WTC11 (cell line): ENCODE data around the gene CDIPT. TPM values are rescaled to one million over a fixed set of nuclear protein-coding genes. Genes with fewer than 3 reads are reported as not detected.
A peak's percentile ranks its signal among the peaks of the same experiment; 100 is the strongest.

Source experiments
- ATAC-seq: fragments of 200-7000 bp; cut with Tn5 transposase; 2 replicates; pipeline ENCODE4 v1.10.0; 2021; ENCODE audit warnings: mild to moderate bottlenecking, moderate library complexity
- CTCF ChIA-PET: fragments of 300-600 bp; sonication (Branson Sonifier 250); formaldehyde crosslinking; loops from one replicate; lab custom pipeline; 2021; ENCODE audit warnings: antibody characterized with exemption; lab: Charles Lee
- POLR2A ChIA-PET: fragments of 350-600 bp; sonication (Branson Sonifier 250); formaldehyde crosslinking; loops from one replicate; lab custom pipeline; 2021; ENCODE audit warnings: antibody characterized with exemption; lab: Charles Lee
- DNase-seq: peaks from one replicate; pipeline ENCODE4 v3.0.0; 2021; ENCODE audit warnings: low spot score
- H3K27ac Mint-ChIP-seq: 2 replicates; pipeline ENCODE4 v1.8.0; 2021; ENCODE audit warnings: mixed read lengths
- H3K27me3 Mint-ChIP-seq: 2 replicates; pipeline ENCODE4 v1.8.0; 2021; ENCODE audit warnings: low read depth, mild to moderate bottlenecking, moderate library complexity, mixed read lengths
- H3K36me3 Mint-ChIP-seq: 2 replicates; pipeline ENCODE4 v1.8.0; 2021; ENCODE audit warnings: mixed read lengths
- H3K4me1 Mint-ChIP-seq: 2 replicates; pipeline ENCODE4 v1.8.0; 2022; ENCODE audit warnings: mixed read lengths
- H3K4me3 Mint-ChIP-seq: 2 replicates; pipeline ENCODE4 v1.8.0; 2021; ENCODE audit warnings: mild to moderate bottlenecking, moderate library complexity, mixed read lengths
- H3K9me3 Mint-ChIP-seq: 2 replicates; pipeline ENCODE4 v1.8.0; 2021; ENCODE audit warnings: mixed read lengths
- FOXJ3 ChIP-seq: sonication (generic); formaldehyde crosslinking; IDR thresholded peaks from 2 replicates; pipeline ENCODE4 v1.9.0; 2021; ENCODE audit warnings: missing genetic modification reagents, mild to moderate bottlenecking, borderline replicate concordance
- FOXK1 ChIP-seq: sonication (generic); formaldehyde crosslinking; IDR thresholded peaks from 2 replicates; pipeline ENCODE4 v1.8.0; 2022; ENCODE audit warnings: mild to moderate bottlenecking, moderate library complexity, missing genetic modification reagents
- MYBL2 ChIP-seq: sonication (generic); formaldehyde crosslinking; IDR thresholded peaks from 2 replicates; pipeline ENCODE4 v1.8.1; 2023; ENCODE audit warnings: mild to moderate bottlenecking, moderate library complexity, missing genetic modification reagents
- NFE2L1 ChIP-seq: sonication (generic); formaldehyde crosslinking; IDR thresholded peaks from 2 replicates; pipeline ENCODE4 v1.8.1; 2023; ENCODE audit warnings: missing genetic modification reagents
- PRDM15 ChIP-seq: sonication (generic); formaldehyde crosslinking; IDR thresholded peaks from 2 replicates; pipeline ENCODE4 v1.8.0; 2022; ENCODE audit warnings: missing genetic modification reagents
- SP1 ChIP-seq: sonication (generic); formaldehyde crosslinking; conservative IDR thresholded peaks from 2 replicates; pipeline ENCODE4 v1.8.1; 2022; ENCODE audit warnings: missing genetic modification reagents
- TEAD1 ChIP-seq: sonication (generic); formaldehyde crosslinking; IDR thresholded peaks from 2 replicates; pipeline ENCODE4 v1.8.0; 2022; ENCODE audit warnings: mild to moderate bottlenecking, missing genetic modification reagents
- TP53 ChIP-seq: sonication (generic); formaldehyde crosslinking; IDR thresholded peaks from 2 replicates; pipeline ENCODE4 v1.8.1; 2023; ENCODE audit warnings: mild to moderate bottlenecking, missing genetic modification reagents
- USF1 ChIP-seq: sonication (generic); formaldehyde crosslinking; IDR thresholded peaks from 2 replicates; pipeline ENCODE4 v1.8.0; 2022; ENCODE audit warnings: mild to moderate bottlenecking, missing genetic modification reagents
- ZBTB43 ChIP-seq: sonication (generic); formaldehyde crosslinking; IDR thresholded peaks from 2 replicates; pipeline ENCODE4 v1.8.1; 2023; ENCODE audit warnings: mild to moderate bottlenecking, missing genetic modification reagents
- ZNF121 ChIP-seq: sonication (generic); formaldehyde crosslinking; IDR thresholded peaks from 2 replicates; pipeline ENCODE4 v1.8.0; 2023; ENCODE audit warnings: missing genetic modification reagents
- ZNF138 ChIP-seq: sonication (generic); formaldehyde crosslinking; conservative IDR thresholded peaks from 2 replicates; pipeline ENCODE4 v1.8.1; 2022; ENCODE audit warnings: mild to moderate bottlenecking, moderate library complexity, missing genetic modification reagents
- ZNF263 ChIP-seq: sonication (generic); formaldehyde crosslinking; IDR thresholded peaks from 2 replicates; pipeline ENCODE4 v1.8.1; 2022; ENCODE audit warnings: low read depth, mild to moderate bottlenecking, moderate library complexity, missing genetic modification reagents
- ZNF281 ChIP-seq: sonication (generic); formaldehyde crosslinking; IDR thresholded peaks from 2 replicates; pipeline ENCODE4 v1.8.0; 2023; ENCODE audit warnings: mild to moderate bottlenecking, missing genetic modification reagents
- ZNF512 ChIP-seq: sonication (generic); formaldehyde crosslinking; IDR thresholded peaks from 2 replicates; pipeline ENCODE4 v1.8.1; 2022; ENCODE audit warnings: missing genetic modification reagents, borderline replicate concordance
- total RNA-seq: library from RNA; stranded (reverse); gene quantifications from 3 replicates; pipeline ENCODE4 v1.2.3, GENCODE V29; 2021
- TF ChIP-seq, protein P1 (sequence below): sonication (generic); formaldehyde crosslinking; IDR thresholded peaks from 2 replicates; pipeline ENCODE4 v1.8.0; 2022; ENCODE audit warnings: mild to moderate bottlenecking, missing genetic modification reagents
- TF ChIP-seq, protein P2 (sequence below): sonication (generic); formaldehyde crosslinking; IDR thresholded peaks from 2 replicates; pipeline ENCODE4 v1.8.0; 2022; ENCODE audit warnings: mild to moderate bottlenecking, missing genetic modification reagents

The CDIPT gene
- total RNA-seq, 1 experiment from 2014 or later = 71.7 TPM

GRCh38 chr16:29813644-29814562 lies 49.1 kb downstream of the CDIPT start:
- POLR2A ChIA-PET = no interaction called here
- H3K4me3 Mint-ChIP-seq = peak overlapping the region; percentile 94
- TF ChIP-seq FOXJ3 (CRISPR knock-in tag) (no peak), ZNF138 (CRISPR knock-in tag) (no peak), TP53 (0 out of 2 replicates have a peak, but pooled peaks have one; percentile 10), ZNF281 (CRISPR knock-in tag) (0 out of 2 replicates have a peak, but pooled peaks have one; percentile 15), ZNF263 (CRISPR knock-in tag) (peak; percentile 57; the same call in 1 of the 2 replicates), TEAD1 (CRISPR knock-in tag) (0 out of 2 replicates have a peak, but pooled peaks have one; percentile 26), USF1 (CRISPR knock-in tag) (no peak), ZNF121 (CRISPR knock-in tag) (peak; percentile 65), NFE2L1 (CRISPR knock-in tag) (peak; percentile 80), FOXK1 (CRISPR knock-in tag) (no peak), SP1 (CRISPR knock-in tag) (no peak), PRDM15 (CRISPR knock-in tag) (no peak), MYBL2 (CRISPR knock-in tag) (no peak), ZBTB43 (CRISPR knock-in tag) (no peak), ZNF512 (CRISPR knock-in tag) (no peak)
- TF ChIP-seq, protein P1, sequence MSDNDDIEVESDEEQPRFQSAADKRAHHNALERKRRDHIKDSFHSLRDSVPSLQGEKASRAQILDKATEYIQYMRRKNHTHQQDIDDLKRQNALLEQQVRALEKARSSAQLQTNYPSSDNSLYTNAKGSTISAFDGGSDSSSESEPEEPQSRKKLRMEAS (CRISPR knock-in tag) = peak; percentile 32; the same call in 1 of the 2 replicates
- TF ChIP-seq, protein P2, sequence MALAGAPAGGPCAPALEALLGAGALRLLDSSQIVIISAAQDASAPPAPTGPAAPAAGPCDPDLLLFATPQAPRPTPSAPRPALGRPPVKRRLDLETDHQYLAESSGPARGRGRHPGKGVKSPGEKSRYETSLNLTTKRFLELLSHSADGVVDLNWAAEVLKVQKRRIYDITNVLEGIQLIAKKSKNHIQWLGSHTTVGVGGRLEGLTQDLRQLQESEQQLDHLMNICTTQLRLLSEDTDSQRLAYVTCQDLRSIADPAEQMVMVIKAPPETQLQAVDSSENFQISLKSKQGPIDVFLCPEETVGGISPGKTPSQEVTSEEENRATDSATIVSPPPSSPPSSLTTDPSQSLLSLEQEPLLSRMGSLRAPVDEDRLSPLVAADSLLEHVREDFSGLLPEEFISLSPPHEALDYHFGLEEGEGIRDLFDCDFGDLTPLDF = no peak
- H3K9me3 Mint-ChIP-seq = no peaks in the 10 kb centered on the region
- CTCF ChIA-PET = interaction anchor here (0.6 to 5.7 kb wide), 8 partner anchors 10 to 278 kb away, joined by 3 to 81 read pairs (median 12); partner anchors contain the start of gene TLCD3B
- no peak overlapping the region for H3K27ac Mint-ChIP-seq
- DNase-seq (no peak), ATAC-seq (no peak)
- H3K36me3 Mint-ChIP-seq = peaks cover 16% of the 10 kb centered on the region
- no peaks in the 10 kb centered on the region; the same call in 1 of the 2 replicates for H3K27me3 Mint-ChIP-seq
- peaks cover 56% of the 10 kb centered on the region for H3K4me1 Mint-ChIP-seq
